Measurements from ENCODE around the gene NHP2.

- TF ChIP-seq CTCF (conservative IDR thresholded peaks at IDR 0.05; ENCODE audit: low read depth in 2 of 2) (peak; percentile 72 to 79), ETS1 (IDR thresholded peaks at IDR 0.05) (no peak)
Observed at GRCh38 chr5:178196986-178197385, 43.3 kb upstream of the NHP2 start.
